ENCODE measurements around the gene ASB18. TPM values are rescaled to one million over a fixed set of nuclear protein-coding genes. Genes with fewer than 3 reads are reported as not detected.

ASB18 gene
- total and polyA plus RNA-seq, 2 of the 13 experiments (the other 11 are each of a cell fraction or from before 2014, with no cell fraction given): not detected

DNA sequence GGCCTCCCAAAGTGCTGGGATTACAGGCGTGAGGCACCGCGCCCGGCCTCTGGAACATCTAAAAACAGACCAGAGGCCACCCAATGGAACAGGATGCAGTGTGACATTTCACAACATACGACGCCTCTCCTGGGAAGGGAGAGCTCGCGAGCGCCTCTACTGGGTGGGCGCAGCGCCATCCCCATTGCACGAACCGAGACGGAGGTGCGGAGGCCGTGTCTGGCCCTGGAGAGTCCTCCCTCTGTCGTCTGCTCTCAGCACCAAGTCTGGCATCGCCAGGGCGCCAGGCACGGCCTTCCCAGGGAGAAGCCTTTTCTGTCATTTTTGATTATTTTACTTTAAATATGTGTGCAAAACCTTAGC, 86.6 kb downstream of the ASB18 start (continued):
- TF ChIP-seq ZBTB33 (CRISPR knock-in tag; IDR thresholded peaks at IDR 0.05) (peak; percentile 80), ZNF280B (CRISPR knock-in tag; IDR thresholded peaks at IDR 0.05; ENCODE audit: borderline replicate concordance) (peak; percentile 45; the same call in 1 of the 2 replicates), ELF3 (CRISPR knock-in tag; IDR thresholded peaks at IDR 0.05) (no peak), HOXA3 (CRISPR knock-in tag; IDR thresholded peaks at IDR 0.05) (0 out of 2 replicates have a peak, but pooled peaks have one; percentile 9), U2AF1 (optimal IDR thresholded peaks at IDR 0.05; ENCODE audit: low read depth, low read length) (no peak), CEBPB (IDR thresholded peaks at IDR 0.05; ENCODE audit: borderline replicate concordance, low read depth, low read length) (peak; percentile 60; the same call in 1 of the 2 replicates), ZNF775 (CRISPR knock-in tag; IDR thresholded peaks at IDR 0.05; ENCODE audit: borderline replicate concordance) (no peak)
- TF ChIP-seq, protein P1, sequence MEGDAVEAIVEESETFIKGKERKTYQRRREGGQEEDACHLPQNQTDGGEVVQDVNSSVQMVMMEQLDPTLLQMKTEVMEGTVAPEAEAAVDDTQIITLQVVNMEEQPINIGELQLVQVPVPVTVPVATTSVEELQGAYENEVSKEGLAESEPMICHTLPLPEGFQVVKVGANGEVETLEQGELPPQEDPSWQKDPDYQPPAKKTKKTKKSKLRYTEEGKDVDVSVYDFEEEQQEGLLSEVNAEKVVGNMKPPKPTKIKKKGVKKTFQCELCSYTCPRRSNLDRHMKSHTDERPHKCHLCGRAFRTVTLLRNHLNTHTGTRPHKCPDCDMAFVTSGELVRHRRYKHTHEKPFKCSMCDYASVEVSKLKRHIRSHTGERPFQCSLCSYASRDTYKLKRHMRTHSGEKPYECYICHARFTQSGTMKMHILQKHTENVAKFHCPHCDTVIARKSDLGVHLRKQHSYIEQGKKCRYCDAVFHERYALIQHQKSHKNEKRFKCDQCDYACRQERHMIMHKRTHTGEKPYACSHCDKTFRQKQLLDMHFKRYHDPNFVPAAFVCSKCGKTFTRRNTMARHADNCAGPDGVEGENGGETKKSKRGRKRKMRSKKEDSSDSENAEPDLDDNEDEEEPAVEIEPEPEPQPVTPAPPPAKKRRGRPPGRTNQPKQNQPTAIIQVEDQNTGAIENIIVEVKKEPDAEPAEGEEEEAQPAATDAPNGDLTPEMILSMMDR (CRISPR knock-in tag; IDR thresholded peaks at IDR 0.05): peak; percentile 61
- TF ChIP-seq, protein P2, sequence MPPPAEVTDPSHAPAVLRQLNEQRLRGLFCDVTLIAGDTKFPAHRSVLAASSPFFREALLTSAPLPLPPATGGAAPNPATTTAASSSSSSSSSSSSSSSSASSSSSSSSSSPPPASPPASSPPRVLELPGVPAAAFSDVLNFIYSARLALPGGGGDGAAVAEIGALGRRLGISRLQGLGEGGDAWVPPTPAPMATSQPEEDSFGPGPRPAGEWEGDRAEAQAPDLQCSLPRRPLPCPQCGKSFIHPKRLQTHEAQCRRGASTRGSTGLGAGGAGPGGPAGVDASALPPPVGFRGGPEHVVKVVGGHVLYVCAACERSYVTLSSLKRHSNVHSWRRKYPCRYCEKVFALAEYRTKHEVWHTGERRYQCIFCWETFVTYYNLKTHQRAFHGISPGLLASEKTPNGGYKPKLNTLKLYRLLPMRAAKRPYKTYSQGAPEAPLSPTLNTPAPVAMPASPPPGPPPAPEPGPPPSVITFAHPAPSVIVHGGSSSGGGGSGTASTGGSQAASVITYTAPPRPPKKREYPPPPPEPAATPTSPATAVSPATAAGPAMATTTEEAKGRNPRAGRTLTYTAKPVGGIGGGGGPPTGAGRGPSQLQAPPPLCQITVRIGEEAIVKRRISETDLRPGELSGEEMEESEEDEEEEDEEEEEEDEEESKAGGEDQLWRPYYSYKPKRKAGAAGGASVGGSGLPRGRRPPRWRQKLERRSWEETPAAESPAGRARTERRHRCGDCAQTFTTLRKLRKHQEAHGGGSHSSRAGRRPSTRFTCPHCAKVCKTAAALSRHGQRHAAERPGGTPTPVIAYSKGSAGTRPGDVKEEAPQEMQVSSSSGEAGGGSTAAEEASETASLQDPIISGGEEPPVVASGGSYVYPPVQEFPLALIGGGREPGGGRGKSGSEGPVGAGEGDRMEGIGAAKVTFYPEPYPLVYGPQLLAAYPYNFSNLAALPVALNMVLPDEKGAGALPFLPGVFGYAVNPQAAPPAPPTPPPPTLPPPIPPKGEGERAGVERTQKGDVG (CRISPR knock-in tag; IDR thresholded peaks at IDR 0.05; ENCODE audit: borderline replicate concordance): 0 out of 2 replicates have a peak, but pooled peaks have one; percentile 22
